Heart left ventricle (tissue), 16 donors: ENCODE results near the gene FARP1. TPM values are rescaled to one million over a fixed set of nuclear protein-coding genes. Genes with fewer than 3 reads are reported as not detected.

Experiments used
- ATAC-seq, 4 donors: fragments of 200-7000 bp; cut with Tn5 transposase; one replicate each; pipeline ENCODE4 v1.9.1; 2020 to 2022; ENCODE audit warnings: moderate library complexity in 4 of 4, mild to moderate bottlenecking in 3 of 4, moderate number of reproducible peaks in 1 of 4
- DNase-seq, 5 donors: peaks; one replicate each; pipeline ENCODE4 v3.0.0-alpha.2; 2020
- H3K27ac ChIP-seq, 12 donors: fragments of 200-600 bp; sonication (generic) in 4 of 12; one replicate each; pipeline versions ENCODE4 v1.5.0 to v1.8.0; 2016 to 2022; ENCODE audit warnings: mild to moderate bottlenecking in 2 of 12
- H3K27me3 ChIP-seq, 9 donors: fragments of 200-600 bp; sonication (generic) in 2 of 9; one replicate each; pipeline versions ENCODE4 v1.5.1 to v1.8.0; 2016 to 2022; ENCODE audit warnings: mild to moderate bottlenecking in 3 of 9
- H3K36me3 ChIP-seq, 9 donors: fragments of 200-600 bp; sonication (generic) in 2 of 9; one replicate each; pipeline versions ENCODE4 v1.5.0 to v1.8.0; 2018 to 2022; ENCODE audit warnings: mild to moderate bottlenecking in 2 of 9
- H3K4me1 ChIP-seq, 12 donors: fragments of 200-600 bp; sonication (generic) in 4 of 12; one replicate each; pipeline versions ENCODE4 v1.5.0 to v1.8.0; 2016 to 2022; ENCODE audit warnings: mild to moderate bottlenecking in 3 of 12
- H3K4me3 ChIP-seq, 12 donors: fragments of 200-600 bp; sonication (generic) in 4 of 12; one replicate each; pipeline versions ENCODE4 v1.5.0 to v1.8.0; 2017 to 2022; ENCODE audit warnings: mild to moderate bottlenecking in 9 of 12, moderate library complexity in 4 of 12
- H3K9me3 ChIP-seq, 12 donors: fragments of 200-600 bp; sonication (generic) in 4 of 12; one replicate each; pipeline versions ENCODE4 v1.5.0 to v1.8.0; 2016 to 2022; ENCODE audit warnings: mild to moderate bottlenecking in 1 of 12
- CTCF ChIP-seq, 12 donors: fragments of 200-600 bp; sonication (generic) in 4 of 12; IDR thresholded peaks; one replicate each; pipeline versions ENCODE4 v1.5.0 to v1.8.0; 2018 to 2022; ENCODE audit warnings: antibody characterized with exemption in 12 of 12, mild to moderate bottlenecking in 5 of 12
- POLR2A ChIP-seq, 2 donors: fragments of 450-650 bp; IDR thresholded peaks; one replicate each; pipeline ENCODE4 v1.6.1; 2017; ENCODE audit warnings: antibody characterized with exemption in 2 of 2, mild to moderate bottlenecking in 2 of 2, moderate library complexity in 2 of 2
- WGBS, 4 donors: extraction: QIAGEN DNeasy Blood & Tissue Kit in 2 of 4; methylation state at CpG; one replicate each; pipeline versions ENCODE4 v1.1.5 to v1.1.7; 2013 to 2018; 5-methylcytosine and 5-hydroxymethylcytosine counted together
- intact Hi-C, 10 donors: fragments of 100-400 bp; cut with DNase I; formaldehyde crosslinking; loops; one replicate each; pipeline versions ENCODE4 v1.11.1 to v1.14.2; 2022
- polyA plus RNA-seq, 2 donors: library from polyadenylated mRNA; stranded (reverse); fragments of 200-250 nt; gene quantifications; one replicate each; pipeline ENCODE4 v1.2.3, GENCODE V29; 2013
- total RNA-seq, 9 donors: library from RNA; depleted of rRNA in 2 of 9; stranded (reverse); fragments of >200 nt in 2 of 9; fragmentation: NEBNext Ultra II Directional in 3 of 9; extraction: Animal tissue kit (Norgen Biotek cat#: 25700) in 3 of 9; gene quantifications; one replicate each; pipeline versions ENCODE4 v1.1.0 to v1.2.4, GENCODE V29; 2016 to 2023
- donor health status: ischemic (EF 13 %, LVEDD 7.1; RV severe dilation, severe dysfunction).
- donor health status: healthy with polysubstance abuse.
- donor health status: DM: no; HTN: yes; CAD: no.
- donor health status: DM: no; HTN: no; CAD: no.
- donor health status: ischemic (EF 25% LVEDD 6.9; RV normal size, moderate dysfunction).
- donor health status: ischemic (EF 25% LVEDD 5.7; RV mildly dilated, moderate dysfunction).
- donor health status: healthy.
- donor health status: DM: yes; HTN: yes; CAD: no.
- donor health status: ischemic (EF 35%, LVEDD 5.7; RV mildly dilated, moderate dysfunction).
- donor health status: nonischemic (EF 11% LVEDD 7.7; RV severe dilation, severe dysfunction).
- donor health status: DM: yes; HTN: yes; CAD: no.
- donor health status: PGD.
- donor health status: ischemic (EF 29% LVEDD 5.4; RV normal size, mild dysfunction).
- donor health status: nonischemic (EF 23%, LVEDD 6.1; RV moderate dilation, normal function).

The FARP1 gene
- total and polyA plus RNA-seq, 11 donors = 7.7 to 51.8 (median 22.3) TPM

- DNase-seq (no peak), ATAC-seq (no peak)
- no peak overlapping the region for H3K27ac ChIP-seq
- H3K27me3 ChIP-seq = no peaks in the 10 kb centered on the region
- intact Hi-C loops = no loop called here
- peaks cover 0 to 68% (median 13%) of the 10 kb centered on the region in 9 donors for H3K36me3 ChIP-seq
- H3K4me3 ChIP-seq = no peak overlapping the region
- TF ChIP-seq POLR2A (IDR thresholded peaks at IDR 0.05) = no peak
- TF ChIP-seq CTCF (IDR thresholded peaks at IDR 0.05) = no peak
- no peaks in the 10 kb centered on the region for H3K9me3 ChIP-seq
- no peaks in the 10 kb centered on the region for H3K4me1 ChIP-seq
- 92 to 98% (median 95%) methylated on average over 4 of the region's 4 CpGs for WGBS, 4 donors
Observed at GRCh38 chr13:98416408-98416807, 273.5 kb downstream of the FARP1 start.

GRCh38 chr13:98419786-98420553 is 277.1 kb downstream of the FARP1 start:
- H3K4me1 ChIP-seq = no peaks in the 10 kb centered on the region
- no peaks in the 10 kb centered on the region for H3K9me3 ChIP-seq
- TF ChIP-seq CTCF (IDR thresholded peaks at IDR 0.05) (no peak), POLR2A (IDR thresholded peaks at IDR 0.05) (no peak)
- WGBS, 4 donors = 92 to 94% (median 93%) methylated on average over 13 to 14 of the region's 14 CpGs
- intact Hi-C loops = loop anchor here in 1 of 10 donors (10.0 kb wide), 1 partner anchor 565 kb away; no protein-coding TSS in a partner anchor
- peaks cover 0 to 58% (median 3%) of the 10 kb centered on the region in 9 donors for H3K36me3 ChIP-seq
- no peak overlapping the region for H3K4me3 ChIP-seq
- H3K27me3 ChIP-seq = no peaks in the 10 kb centered on the region
- DNase-seq (no peak), ATAC-seq (no peak)
- H3K27ac ChIP-seq = no peak overlapping the region

GRCh38 chr13:98420554-98421175 is 277.8 kb downstream of the FARP1 start:
- WGBS, 4 donors = 87 to 92% (median 91%) methylated on average over 6 of the region's 6 CpGs

More at GRCh38 chr13:98420554-98421175, 277.8 kb downstream of the FARP1 start:
- TF ChIP-seq CTCF (IDR thresholded peaks at IDR 0.05) (no peak), POLR2A (IDR thresholded peaks at IDR 0.05) (no peak)
- no peaks in the 10 kb centered on the region for H3K4me1 ChIP-seq
- H3K27ac ChIP-seq = no peak overlapping the region
- H3K36me3 ChIP-seq = peaks cover 0 to 57% (median 4%) of the 10 kb centered on the region in 9 donors
- H3K4me3 ChIP-seq = no peak overlapping the region
- no peaks in the 10 kb centered on the region for H3K27me3 ChIP-seq
- ATAC-seq (no peak), DNase-seq (no peak)
- intact Hi-C loops = loop anchor here in 1 of 10 donors (10.0 kb wide), 1 partner anchor 566 kb away; no protein-coding TSS in a partner anchor
- H3K9me3 ChIP-seq = no peaks in the 10 kb centered on the region
